ENCODE results near the gene CDR2.

The CDR2 gene

GRCh38 chr16:22366889-22367288, 7.5 kb downstream of the CDR2 start:
- H4K20me1 ChIP-seq (ENCODE audit: low read depth, low read length), result no peaks in the 10 kb centered on the region
- no peaks in the 10 kb centered on the region for H3K27me3 ChIP-seq (ENCODE audit: low read length)
- H3K9me3 ChIP-seq (ENCODE audit: insufficient read depth, low read length), result no peaks in the 10 kb centered on the region
- no peak for TF ChIP-seq EZH2phosphoT487 (conservative IDR thresholded peaks at IDR 0.05; ENCODE audit: low read length)
- TF ChIP-seq CTCF (IDR thresholded peaks at IDR 0.05; ENCODE audit: insufficient read depth, low read length, poor library complexity, severe bottlenecking), result no peak
- H3K36me3 ChIP-seq (ENCODE audit: low read length), result peaks cover 10% of the 10 kb centered on the region
- H2AFZ ChIP-seq (ENCODE audit: low read depth, low read length, severe bottlenecking), result no peak overlapping the region
- H3F3A ChIP-seq (ENCODE audit: insufficient read depth), result peaks cover 6% of the 10 kb centered on the region; the same call in 1 of the 2 replicates
- H3K9me2 ChIP-seq (replicated peaks; ENCODE audit: insufficient read depth, low read length), result no peaks in the 10 kb centered on the region
- no peak overlapping the region for H3K4me2 ChIP-seq (ENCODE audit: low read depth, low read length, poor library complexity, severe bottlenecking)
- H3K4me3 ChIP-seq (ENCODE audit: insufficient read depth, low read length, poor library complexity, severe bottlenecking), result no peak overlapping the region
- H3K79me2 ChIP-seq (ENCODE audit: insufficient read depth, low read length), result peaks cover 71% of the 10 kb centered on the region
- no peak overlapping the region for H3K9ac ChIP-seq (ENCODE audit: low read length)
- no peak overlapping the region for H3K27ac ChIP-seq (ENCODE audit: low read depth, low read length)

GRCh38 chr16:22366371-22366770, 8.0 kb downstream of the CDR2 start:
- no peaks in the 10 kb centered on the region for H3K9me3 ChIP-seq (ENCODE audit: insufficient read depth, low read length)
- H3F3A ChIP-seq (ENCODE audit: insufficient read depth), result peaks cover 6% of the 10 kb centered on the region; the same call in 1 of the 2 replicates
- H2AFZ ChIP-seq (ENCODE audit: low read depth, low read length, severe bottlenecking), result no peak overlapping the region
- no peaks in the 10 kb centered on the region for H3K9me2 ChIP-seq (replicated peaks; ENCODE audit: insufficient read depth, low read length)
- H3K4me2 ChIP-seq (ENCODE audit: low read depth, low read length, poor library complexity, severe bottlenecking), result no peak overlapping the region
- peaks cover 68% of the 10 kb centered on the region for H3K79me2 ChIP-seq (ENCODE audit: insufficient read depth, low read length)
- TF ChIP-seq CTCF (IDR thresholded peaks at IDR 0.05; ENCODE audit: insufficient read depth, low read length, poor library complexity, severe bottlenecking) (no peak), EZH2phosphoT487 (conservative IDR thresholded peaks at IDR 0.05; ENCODE audit: low read length) (no peak)
- H3K4me3 ChIP-seq (ENCODE audit: insufficient read depth, low read length, poor library complexity, severe bottlenecking), result no peak overlapping the region
- H3K27ac ChIP-seq (ENCODE audit: low read depth, low read length), result no peak overlapping the region
- no peak overlapping the region for H3K9ac ChIP-seq (ENCODE audit: low read length)
- H3K36me3 ChIP-seq (ENCODE audit: low read length), result peaks cover 10% of the 10 kb centered on the region
- no peaks in the 10 kb centered on the region for H3K27me3 ChIP-seq (ENCODE audit: low read length)
- no peaks in the 10 kb centered on the region for H4K20me1 ChIP-seq (ENCODE audit: low read depth, low read length)

- Histone ChIP-seq H3K27me3 (ENCODE audit: low read length) (no peaks in the 10 kb centered on the region), H3K9me3 (ENCODE audit: insufficient read depth, low read length) (no peaks in the 10 kb centered on the region), H3K9ac (ENCODE audit: low read length) (no peak overlapping the region), H3K4me2 (ENCODE audit: low read depth, low read length, poor library complexity, severe bottlenecking) (no peak overlapping the region), H3K27ac (ENCODE audit: low read depth, low read length) (no peak overlapping the region), H3K4me3 (ENCODE audit: insufficient read depth, low read length, poor library complexity, severe bottlenecking) (no peak overlapping the region), H3K36me3 (ENCODE audit: low read length) (peaks cover 10% of the 10 kb centered on the region; the same call in 1 of the 2 replicates), H3K9me2 (replicated peaks; ENCODE audit: insufficient read depth, low read length) (no peaks in the 10 kb centered on the region), H3K79me2 (ENCODE audit: insufficient read depth, low read length) (peaks cover 53% of the 10 kb centered on the region), H3F3A (ENCODE audit: insufficient read depth) (no peaks in the 10 kb centered on the region), H4K20me1 (ENCODE audit: low read depth, low read length) (no peaks in the 10 kb centered on the region), H2AFZ (ENCODE audit: low read depth, low read length, severe bottlenecking) (no peak overlapping the region)
- TF ChIP-seq CTCF (IDR thresholded peaks at IDR 0.05; ENCODE audit: insufficient read depth, low read length, poor library complexity, severe bottlenecking) (no peak), EZH2phosphoT487 (conservative IDR thresholded peaks at IDR 0.05; ENCODE audit: low read length) (no peak)
Measured at GRCh38 chr16:22364241-22364640, 10.2 kb downstream of the CDR2 start.
